Activated naive CD4-positive, alpha-beta T cell treated with anti-CD3 and anti-CD28 coated beads, Interleukin-2, amount 50 U/mL, for 72 hours (primary cell): ENCODE measurements around the gene CREB3L2. TPM values are rescaled to one million over a fixed set of nuclear protein-coding genes. Genes with fewer than 3 reads are reported as not detected.
A peak's percentile ranks its signal among the peaks of the same experiment; 100 is the strongest.
"Not testable (repeated sequence)": the region's sequence is repeated elsewhere in the genome, so short reads cannot be mapped to it uniquely, and the experiment has no call there.

Experiments used
- ATAC-seq, 2 donors: fragments of 150-1000 bp; cut with Tn5 transposase; 2 replicates each; pipeline ENCODE4 v1.10.0; 2021; ENCODE audit warnings: mild to moderate bottlenecking in 2 of 2, moderate library complexity in 2 of 2
- DNase-seq, 2 donors: peaks; one replicate each; pipeline ENCODE4 v3.0.0; 2021 to 2022; ENCODE audit warnings: low spot score in 2 of 2
- H3K27ac Mint-ChIP-seq, 2 donors: one replicate each; pipeline ENCODE4 v1.8.0; 2022; ENCODE audit warnings: mild to moderate bottlenecking in 2 of 2, mixed read lengths in 2 of 2
- H3K36me3 Mint-ChIP-seq, 2 donors: one replicate each; pipeline ENCODE4 v1.8.0; 2022; ENCODE audit warnings: mixed read lengths in 2 of 2
- H3K9me3 Mint-ChIP-seq, 2 donors: one replicate each; pipeline ENCODE4 v1.8.0; 2022; ENCODE audit warnings: mixed read lengths in 2 of 2
- total RNA-seq, 2 donors: library from RNA; stranded (reverse); gene quantifications; one replicate each; pipeline ENCODE4 v1.2.3, GENCODE V29; 2022

Gene CREB3L2
- total RNA-seq, 2 donors from 2014 or later, result 20.2 to 27.1 TPM

- ATAC-seq, result no peak
- DNase-seq, result no peak
- peak overlapping the region in 1 of 2 donors; percentile 72 for H3K27ac Mint-ChIP-seq
- H3K9me3 Mint-ChIP-seq, result peaks cover 0 to 8% of the 10 kb centered on the region in 2 donors
- H3K36me3 Mint-ChIP-seq, result peaks cover 17 to 18% of the 10 kb centered on the region in 2 donors
These were observed 76.8 kb downstream of the CREB3L2 start for GRCh38 chr7:137925091-137925490.

GRCh38 chr7:137923380-137923779 lies 78.5 kb downstream of the CREB3L2 start:
- ATAC-seq (peak; percentile 96), DNase-seq (no peak)
- Mint-ChIP-seq H3K27ac (no peak overlapping the region), H3K36me3 (peaks cover 17 to 18% of the 10 kb centered on the region in 2 donors), H3K9me3 (peaks cover 0 to 8% of the 10 kb centered on the region in 2 donors)

- DNase-seq (no peak), ATAC-seq (no peak)
- peaks cover 6 to 18% of the 10 kb centered on the region in 2 donors for H3K36me3 Mint-ChIP-seq
- H3K9me3 Mint-ChIP-seq, result peaks cover 0 to 8% of the 10 kb centered on the region in 2 donors
- H3K27ac Mint-ChIP-seq, result peak overlapping the region in 1 of 2 donors; percentile 84
These were observed 81.1 kb downstream of the CREB3L2 start for GRCh38 chr7:137920637-137921399.

GRCh38 chr7:137919987-137920386 lies 81.9 kb downstream of the CREB3L2 start:
- no peak overlapping the region for H3K27ac Mint-ChIP-seq
- H3K36me3 Mint-ChIP-seq, result peaks cover 5 to 18% of the 10 kb centered on the region in 2 donors
- ATAC-seq (no peak), DNase-seq (no peak)
- H3K9me3 Mint-ChIP-seq, result peaks cover 0 to 8% of the 10 kb centered on the region in 2 donors

- Mint-ChIP-seq H3K27ac (no peak overlapping the region), H3K36me3 (peaks cover 0 to 16% of the 10 kb centered on the region in 2 donors), H3K9me3 (peaks cover 0 to 8% of the 10 kb centered on the region in 2 donors)
- ATAC-seq (no peak), DNase-seq (no peak)
These were observed 84.8 kb downstream of the CREB3L2 start for GRCh38 chr7:137916980-137917645.

GRCh38 chr7:137916564-137916963 lies 85.3 kb downstream of the CREB3L2 start:
- H3K36me3 Mint-ChIP-seq, result peaks cover 0 to 11% of the 10 kb centered on the region in 2 donors
- no peak for ATAC-seq
- H3K9me3 Mint-ChIP-seq, result peaks cover 0 to 8% of the 10 kb centered on the region in 2 donors
- no peak overlapping the region for H3K27ac Mint-ChIP-seq
- no peak for DNase-seq

- Mint-ChIP-seq H3K27ac (no peak overlapping the region), H3K9me3 (no peaks in the 10 kb centered on the region), H3K36me3 (peaks cover 2% of the 10 kb centered on the region in 2 donors)
- DNase-seq, result no peak
- ATAC-seq, result no peak
These were observed 86.6 kb downstream of the CREB3L2 start for GRCh38 chr7:137915266-137915665.

- Mint-ChIP-seq H3K36me3 (peaks cover 7% of the 10 kb centered on the region in 2 donors), H3K27ac (no peak overlapping the region), H3K9me3 (no peaks in the 10 kb centered on the region)
- ATAC-seq (no peak), DNase-seq (no peak)
These were observed 87.9 kb downstream of the CREB3L2 start for GRCh38 chr7:137913985-137914384.

GRCh38 chr7:137909042-137909441 lies 92.8 kb downstream of the CREB3L2 start:
- no peak overlapping the region for H3K27ac Mint-ChIP-seq
- DNase-seq (no peak), ATAC-seq (no peak)
- H3K36me3 Mint-ChIP-seq, result peaks cover 14 to 22% of the 10 kb centered on the region in 2 donors
- no peaks in the 10 kb centered on the region for H3K9me3 Mint-ChIP-seq

GRCh38 chr7:137908106-137908505 lies 93.8 kb downstream of the CREB3L2 start:
- H3K36me3 Mint-ChIP-seq, result peaks cover 14 to 22% of the 10 kb centered on the region in 2 donors

GRCh38 chr7:137906636-137907035 lies 95.2 kb downstream of the CREB3L2 start:
- not testable (repeated sequence) for H3K27ac Mint-ChIP-seq, H3K9me3 Mint-ChIP-seq, DNase-seq, ATAC-seq
- peaks cover 14 to 22% of the 10 kb centered on the region in 2 donors for H3K36me3 Mint-ChIP-seq

More at GRCh38 chr7:137908106-137908505, 93.8 kb downstream of the CREB3L2 start:
- no peaks in the 10 kb centered on the region for H3K9me3 Mint-ChIP-seq
- ATAC-seq (no peak), DNase-seq (no peak)
- H3K27ac Mint-ChIP-seq, result no peak overlapping the region

- DNase-seq, result no peak
- peaks cover 8 to 16% of the 10 kb centered on the region in 2 donors for H3K36me3 Mint-ChIP-seq
- H3K9me3 Mint-ChIP-seq, result no peaks in the 10 kb centered on the region
- peak overlapping the region in 1 of 2 donors; percentile 68 for H3K27ac Mint-ChIP-seq
- no peak for ATAC-seq
These were observed 97.1 kb downstream of the CREB3L2 start for GRCh38 chr7:137904833-137905232.

- H3K27ac Mint-ChIP-seq, result no peak overlapping the region
These were observed 98.3 kb downstream of the CREB3L2 start for GRCh38 chr7:137903382-137904169.

GRCh38 chr7:137900137-137900536 lies 101.7 kb downstream of the CREB3L2 start:
- DNase-seq (no peak), ATAC-seq (no peak)
- no peaks in the 10 kb centered on the region for H3K9me3 Mint-ChIP-seq
- no peak overlapping the region for H3K27ac Mint-ChIP-seq
- H3K36me3 Mint-ChIP-seq, result peaks cover 5 to 6% of the 10 kb centered on the region in 2 donors

More at GRCh38 chr7:137903382-137904169, 98.3 kb downstream of the CREB3L2 start:
- DNase-seq, result peak in 1 of 2 donors; percentile 47
- Mint-ChIP-seq H3K9me3 (no peaks in the 10 kb centered on the region), H3K36me3 (peaks cover 7 to 15% of the 10 kb centered on the region in 2 donors)
- peak; percentile 78 to 80 for ATAC-seq

GRCh38 chr7:137898839-137899721 lies 102.8 kb downstream of the CREB3L2 start:
- H3K9me3 Mint-ChIP-seq, result no peaks in the 10 kb centered on the region
- peaks cover 5 to 6% of the 10 kb centered on the region in 2 donors for H3K36me3 Mint-ChIP-seq
- ATAC-seq (peak; percentile 70 to 72), DNase-seq (peak; percentile 67 to 86)
- H3K27ac Mint-ChIP-seq, result peak overlapping the region in 1 of 2 donors; percentile 84
